ENCODE data around the gene RGL1.

Gene RGL1

GRCh38 chr1:183962903-183963302 is 158.0 kb downstream of the RGL1 start:
- no peak for DNase-seq

DNA sequence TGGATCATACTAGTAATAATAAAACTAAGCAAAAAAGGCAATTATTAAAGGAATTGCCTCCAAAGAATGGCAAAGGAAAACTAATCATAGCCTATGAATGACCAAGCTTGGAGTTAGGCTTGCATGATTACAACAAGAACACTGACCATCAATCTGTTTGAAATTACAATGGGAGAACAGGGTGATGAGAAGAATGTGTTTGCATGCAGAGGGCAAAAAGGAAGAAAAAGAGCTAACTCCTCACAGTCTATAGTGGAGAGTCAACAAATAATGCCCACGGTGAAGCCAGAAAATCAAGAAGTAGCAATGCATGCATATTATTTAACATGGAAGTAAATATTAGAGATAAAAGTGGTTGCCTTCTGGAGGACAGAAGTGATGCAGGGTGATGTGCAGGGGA is 160.8 kb downstream of the RGL1 start:
- no peak for DNase-seq

GRCh38 chr1:183966487-183966886 is 161.6 kb downstream of the RGL1 start:
- DNase-seq, result peak; percentile 35

DNA sequence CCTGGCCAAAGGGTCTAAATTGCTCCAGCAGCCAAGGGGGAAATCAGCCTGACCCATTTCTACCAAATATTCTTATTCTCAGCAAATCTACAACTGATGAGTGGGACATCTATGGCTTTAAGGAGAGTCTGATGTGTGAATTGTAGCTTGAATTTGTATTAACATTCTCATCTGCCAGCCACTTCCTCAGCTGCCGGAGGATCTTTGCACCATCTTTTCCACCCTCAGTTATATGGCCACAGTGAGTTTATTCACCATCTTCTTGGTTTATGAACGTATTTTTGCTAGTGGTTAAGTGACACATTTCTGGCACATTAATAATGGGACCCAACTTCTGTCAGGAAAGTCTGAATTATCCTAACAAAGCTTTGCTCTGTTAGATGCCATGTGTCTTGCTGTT is 163.0 kb downstream of the RGL1 start:
- DNase-seq, result no peak

GRCh38 chr1:183968386-183968785 is 163.5 kb downstream of the RGL1 start:
- no peak for DNase-seq

DNA sequence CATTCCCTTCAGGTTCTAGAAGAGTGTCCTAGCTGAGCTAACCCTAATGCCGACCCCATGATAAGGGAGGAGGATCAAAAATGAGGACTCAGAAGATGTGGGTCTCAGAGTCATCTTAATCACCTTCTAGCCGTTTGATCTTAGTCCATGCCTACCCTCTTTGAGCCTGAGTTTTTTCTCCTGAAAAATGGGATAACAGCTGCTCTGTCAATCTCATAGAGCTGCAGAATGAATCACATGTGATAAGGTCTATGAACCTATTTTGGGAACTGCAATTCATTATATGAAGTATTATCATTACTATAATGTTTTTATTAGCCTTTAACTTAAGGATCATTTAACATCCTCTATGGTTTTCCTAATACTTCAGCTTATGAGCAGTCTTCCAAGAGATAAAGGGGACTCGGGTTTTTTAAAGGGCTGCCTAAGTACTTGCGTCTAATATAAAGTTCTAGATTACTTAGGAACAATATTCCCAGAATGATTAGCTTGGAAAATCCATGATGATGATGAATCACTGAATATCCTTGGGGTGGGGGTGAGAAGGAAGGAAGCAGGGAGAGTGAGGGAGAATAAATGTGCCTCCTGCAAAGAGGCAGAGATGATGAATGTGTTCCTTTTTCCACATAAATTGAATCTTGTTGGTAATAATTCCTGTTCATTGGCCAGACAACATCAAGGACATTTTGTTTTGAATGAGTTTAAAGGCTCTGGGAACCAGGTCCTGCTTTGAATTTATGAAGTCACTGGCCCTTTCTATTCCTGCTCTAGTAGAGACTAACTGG is 165.8 kb downstream of the RGL1 start:
- no peak for DNase-seq

- no peak for DNase-seq
These were observed 170.7 kb downstream of the RGL1 start for GRCh38 chr1:183975651-183976050.

- DNase-seq, result no peak
These were observed 172.8 kb downstream of the RGL1 start for GRCh38 chr1:183977717-183978116.
